Activated CD4-positive, alpha-beta T cell treated with anti-CD3 and anti-CD28 coated beads, Interleukin-2, amount 10 ng/mL, durations not matched to agents 7 days and 5 days (primary cell): ENCODE results near the gene FAM163B. TPM values are rescaled to one million over a fixed set of nuclear protein-coding genes. Genes with fewer than 3 reads are reported as not detected.

Source experiments
- CTCF ChIA-PET: fragments of 350-600 bp; sonication (Branson Sonifier 250); formaldehyde crosslinking; loops from one replicate; lab custom pipeline; 2021; ENCODE audit warnings: antibody characterized with exemption; lab: Charles Lee
- POLR2A ChIA-PET: fragments of 350-600 bp; sonication (Branson Sonifier 250); formaldehyde crosslinking; loops from one replicate; lab custom pipeline; 2021; ENCODE audit warnings: antibody characterized with exemption; lab: Charles Lee
- DNase-seq: peaks from one replicate; pipeline ENCODE4 v3.0.0-alpha.2; 2020
- H3K27ac Mint-ChIP-seq: one replicate; pipeline ENCODE4 v1.8.0; 2021; ENCODE audit warnings: mild to moderate bottlenecking, moderate library complexity, mixed read lengths
- H3K27me3 Mint-ChIP-seq: one replicate; pipeline ENCODE4 v1.8.0; 2021; ENCODE audit warnings: mixed read lengths
- H3K36me3 Mint-ChIP-seq: one replicate; pipeline ENCODE4 v1.8.0; 2021; ENCODE audit warnings: low read depth, mixed read lengths
- H3K4me1 Mint-ChIP-seq: one replicate; pipeline ENCODE4 v1.8.0; 2021; ENCODE audit warnings: mixed read lengths
- H3K4me3 Mint-ChIP-seq: one replicate; pipeline ENCODE4 v1.8.0; 2021; ENCODE audit warnings: mild to moderate bottlenecking, moderate library complexity, mixed read lengths
- H3K9me3 Mint-ChIP-seq: one replicate; pipeline ENCODE4 v1.8.0; 2021; ENCODE audit warnings: mixed read lengths
- total RNA-seq, 2 experiments: library from RNA; stranded (reverse); gene quantifications; one replicate each; pipeline ENCODE4 v1.2.3, GENCODE V29; 2021

Gene FAM163B
- total RNA-seq, result not detected

- POLR2A ChIA-PET, result no interaction called here
- H3K27me3 Mint-ChIP-seq, result peaks cover 40% of the 10 kb centered on the region
- H3K9me3 Mint-ChIP-seq, result no peaks in the 10 kb centered on the region
- H3K36me3 Mint-ChIP-seq, result no peaks in the 10 kb centered on the region
- CTCF ChIA-PET, result no interaction called here
- no peak within 1 kb of the TSS for H3K27ac Mint-ChIP-seq
- peak; percentile 53 for DNase-seq
- peaks cover 2% of the 10 kb centered on the region for H3K4me1 Mint-ChIP-seq
- no peak within 1 kb of the TSS for H3K4me3 Mint-ChIP-seq
Observed at GRCh38 chr9:133609311-133610098, at the start of gene FAM163B. TSS of gene FAM163B (minus strand) at chr9:133609389. CDS start at chr9:133580223, 29,166 bp downstream.

GRCh38 chr9:133657120-133657661, 48.0 kb upstream of the FAM163B start:
- CTCF ChIA-PET, result interaction anchor here (1.1 kb wide), 1 partner anchor 11 kb away, joined by 3 read pairs; no protein-coding TSS in a partner anchor
- DNase-seq, result no peak
- Mint-ChIP-seq H3K9me3 (no peaks in the 10 kb centered on the region), H3K27me3 (peaks cover 47% of the 10 kb centered on the region), H3K27ac (no peak overlapping the region), H3K4me1 (peaks cover 11% of the 10 kb centered on the region), H3K4me3 (no peak overlapping the region), H3K36me3 (no peaks in the 10 kb centered on the region)
- POLR2A ChIA-PET, result no interaction called here

- no peak overlapping the region for H3K4me3 Mint-ChIP-seq
- POLR2A ChIA-PET, result no interaction called here
- H3K9me3 Mint-ChIP-seq, result no peaks in the 10 kb centered on the region
- no peak overlapping the region for H3K27ac Mint-ChIP-seq
- CTCF ChIA-PET, result interaction anchor here (1.1 to 1.3 kb wide), 2 partner anchors 11 to 45 kb away, joined by 3 read pairs; no protein-coding TSS in a partner anchor
- peaks cover 11% of the 10 kb centered on the region for H3K4me1 Mint-ChIP-seq
- H3K36me3 Mint-ChIP-seq, result no peaks in the 10 kb centered on the region
- peak; percentile 45 for DNase-seq
- H3K27me3 Mint-ChIP-seq, result peaks cover 47% of the 10 kb centered on the region
Observed at GRCh38 chr9:133656211-133657119, 47.3 kb upstream of the FAM163B start.

DNA sequence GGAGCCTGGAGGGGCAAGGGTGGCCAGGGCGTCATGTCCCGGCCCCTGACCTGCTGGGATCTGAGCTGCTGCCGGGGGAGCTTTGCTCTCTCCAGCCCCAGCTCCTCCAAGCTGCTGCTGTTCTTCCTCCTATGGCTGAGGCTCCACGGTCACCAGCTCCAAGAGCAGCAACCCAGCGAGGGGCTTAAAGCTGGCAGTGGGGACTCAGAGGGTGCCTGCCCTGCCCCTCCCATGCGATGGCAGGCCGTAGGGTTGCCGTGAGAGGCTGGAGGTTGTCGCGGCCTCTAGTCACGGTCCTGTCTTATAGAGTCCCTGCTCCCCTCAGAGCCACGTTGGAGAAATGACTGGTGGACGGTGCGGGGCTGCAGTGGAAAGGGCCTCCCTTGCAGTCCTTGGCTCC, 46.5 kb upstream of the FAM163B start:
- peaks cover 47% of the 10 kb centered on the region for H3K27me3 Mint-ChIP-seq

DNA sequence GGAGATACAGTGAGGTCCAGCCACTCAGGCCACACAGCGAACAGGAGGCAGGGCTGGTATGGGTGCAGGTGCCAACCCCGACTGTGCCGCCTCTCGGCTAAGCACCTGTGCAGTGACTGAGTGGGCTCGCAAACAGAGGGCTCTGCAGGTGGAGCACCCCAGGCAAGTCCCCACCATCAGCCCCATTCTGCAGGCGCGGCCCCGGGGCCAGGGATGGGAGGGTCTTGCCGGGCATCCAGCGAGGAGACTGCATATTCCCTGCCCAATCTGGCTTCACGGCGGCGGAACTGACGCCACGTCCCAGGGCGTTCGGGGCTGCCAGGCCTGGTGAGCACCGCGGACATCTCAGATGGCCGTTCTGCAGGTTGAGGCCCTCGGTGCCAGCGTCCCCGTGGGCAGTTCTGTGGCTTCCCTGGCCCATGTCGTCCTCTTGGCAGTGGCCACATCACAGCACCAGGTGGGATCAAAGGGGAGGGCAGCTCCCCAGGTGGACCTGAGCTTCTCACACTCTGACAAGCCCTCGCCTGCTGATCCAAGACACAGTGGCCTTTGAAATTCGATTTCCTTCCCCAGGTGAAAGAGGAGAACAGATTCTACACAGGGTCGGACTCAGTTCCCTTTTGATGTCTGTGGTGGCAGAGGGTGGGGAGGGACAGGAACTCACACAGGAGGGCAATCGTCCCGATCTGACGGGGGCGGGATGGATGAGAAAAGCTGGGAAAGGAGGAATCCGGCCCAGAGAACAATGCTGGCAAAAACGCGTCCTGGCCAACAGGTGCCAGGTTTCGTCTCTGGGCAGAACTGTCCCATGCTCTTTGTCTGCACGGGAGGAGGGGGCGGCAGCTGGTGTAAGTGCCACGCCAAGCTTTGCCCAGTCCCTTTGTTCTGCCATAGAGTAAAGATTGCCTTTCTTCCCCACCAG, 45.8 kb upstream of the FAM163B start:
- peaks cover 11% of the 10 kb centered on the region for H3K4me1 Mint-ChIP-seq
- POLR2A ChIA-PET, result no interaction called here
- no peak overlapping the region for H3K27ac Mint-ChIP-seq
- CTCF ChIA-PET, result interaction anchor here (0.7 to 1.3 kb wide), 3 partner anchors 9 to 22 kb away, joined by 3 to 6 read pairs (median 4); no protein-coding TSS in a partner anchor
- no peaks in the 10 kb centered on the region for H3K36me3 Mint-ChIP-seq
- H3K27me3 Mint-ChIP-seq, result peaks cover 46% of the 10 kb centered on the region
- H3K9me3 Mint-ChIP-seq, result no peaks in the 10 kb centered on the region
- no peak overlapping the region for H3K4me3 Mint-ChIP-seq
- no peak for DNase-seq

More for the DNA sequence above, 46.5 kb upstream of the FAM163B start:
- no peaks in the 10 kb centered on the region for H3K36me3 Mint-ChIP-seq
- no peak overlapping the region for H3K4me3 Mint-ChIP-seq
- ChIA-PET POLR2A (no interaction called here), CTCF (interaction anchor here (1.1 to 1.3 kb wide), 3 partner anchors 9 to 46 kb away, joined by 3 read pairs; no protein-coding TSS in a partner anchor)
- H3K9me3 Mint-ChIP-seq, result no peaks in the 10 kb centered on the region
- no peak overlapping the region for H3K27ac Mint-ChIP-seq
- H3K4me1 Mint-ChIP-seq, result peaks cover 11% of the 10 kb centered on the region
- DNase-seq, result no peak

GRCh38 chr9:133653638-133654037, 44.4 kb upstream of the FAM163B start:
- H3K9me3 Mint-ChIP-seq, result no peaks in the 10 kb centered on the region
- peaks cover 6% of the 10 kb centered on the region for H3K4me1 Mint-ChIP-seq
- peaks cover 32% of the 10 kb centered on the region for H3K27me3 Mint-ChIP-seq
- no peaks in the 10 kb centered on the region for H3K36me3 Mint-ChIP-seq
- no peak overlapping the region for H3K27ac Mint-ChIP-seq
- ChIA-PET CTCF (interaction anchor here (1.2 to 1.3 kb wide), 3 partner anchors 9 to 24 kb away, joined by 3 to 4 read pairs (median 4); no protein-coding TSS in a partner anchor), POLR2A (no interaction called here)
- H3K4me3 Mint-ChIP-seq, result no peak overlapping the region
- no peak for DNase-seq

GRCh38 chr9:133650026-133650425, 40.8 kb upstream of the FAM163B start:
- H3K4me1 Mint-ChIP-seq, result no peaks in the 10 kb centered on the region
- H3K27ac Mint-ChIP-seq, result no peak overlapping the region
- ChIA-PET POLR2A (no interaction called here), CTCF (no interaction called here)
- H3K36me3 Mint-ChIP-seq, result no peaks in the 10 kb centered on the region
- no peaks in the 10 kb centered on the region for H3K9me3 Mint-ChIP-seq
- no peak overlapping the region for H3K4me3 Mint-ChIP-seq
- no peak for DNase-seq
- H3K27me3 Mint-ChIP-seq, result peaks cover 3% of the 10 kb centered on the region

DNA sequence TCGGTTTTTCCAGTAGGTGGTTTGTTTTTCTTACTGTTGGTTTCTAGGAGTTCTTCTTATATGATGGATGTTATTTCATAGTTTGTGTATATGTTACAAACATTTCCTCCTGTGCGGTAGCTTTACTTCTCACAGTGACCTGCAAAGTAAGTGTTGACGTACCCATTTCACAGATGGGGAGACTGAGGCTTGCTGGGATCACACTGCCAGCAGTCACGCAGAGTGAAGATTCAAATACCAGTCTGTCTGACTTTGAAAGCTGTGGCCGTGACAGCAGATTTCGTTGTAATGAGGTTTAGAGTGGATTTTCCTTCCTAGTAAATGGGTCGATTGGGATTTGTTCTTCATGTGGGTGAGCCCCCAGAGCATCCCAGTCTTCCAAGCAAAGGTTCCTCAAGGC, 40.0 kb upstream of the FAM163B start:
- Mint-ChIP-seq H3K4me1 (no peaks in the 10 kb centered on the region), H3K36me3 (no peaks in the 10 kb centered on the region), H3K4me3 (no peak overlapping the region), H3K27me3 (no peaks in the 10 kb centered on the region), H3K27ac (no peak overlapping the region), H3K9me3 (no peaks in the 10 kb centered on the region)
- DNase-seq, result no peak
- ChIA-PET CTCF (no interaction called here), POLR2A (no interaction called here)

DNA sequence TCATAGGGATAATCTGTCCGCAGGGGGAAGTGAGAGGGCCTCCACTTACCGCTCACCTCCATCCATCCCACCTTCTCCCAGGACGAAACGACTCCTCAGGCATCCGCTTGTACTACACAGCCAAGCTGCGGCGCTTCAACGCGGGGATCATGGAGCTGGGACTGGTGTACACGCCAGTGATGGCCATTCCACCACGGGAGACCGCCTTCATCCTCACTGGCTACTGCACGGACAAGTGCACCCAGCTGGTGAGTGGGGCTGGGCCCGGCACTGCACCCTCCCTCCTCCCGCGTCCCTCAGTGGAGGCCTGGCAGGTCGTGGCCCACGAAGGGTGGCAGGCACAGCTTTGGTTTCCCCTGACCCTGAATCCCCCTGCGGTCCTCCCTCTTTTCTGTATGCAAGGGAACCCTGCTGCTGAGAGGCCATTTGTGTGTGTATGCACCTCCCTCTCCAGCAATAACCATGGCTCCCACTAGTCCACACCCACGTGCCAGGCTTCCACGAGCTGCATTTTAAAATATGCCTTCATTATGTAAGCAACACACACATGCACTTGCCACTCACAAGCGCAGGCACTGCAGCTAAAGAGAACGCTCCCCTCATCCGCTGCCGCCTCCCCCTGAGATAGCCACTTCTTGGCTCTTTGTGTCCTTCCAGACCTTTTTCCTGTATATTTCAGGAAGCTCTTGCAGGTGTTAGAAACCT, 38.7 kb upstream of the FAM163B start:
- no peak overlapping the region for H3K4me3 Mint-ChIP-seq
- no peak for DNase-seq
- H3K9me3 Mint-ChIP-seq, result no peaks in the 10 kb centered on the region
- H3K27me3 Mint-ChIP-seq, result no peaks in the 10 kb centered on the region
- POLR2A ChIA-PET, result no interaction called here
- no peaks in the 10 kb centered on the region for H3K36me3 Mint-ChIP-seq
- H3K4me1 Mint-ChIP-seq, result no peaks in the 10 kb centered on the region
- CTCF ChIA-PET, result no interaction called here
- no peak overlapping the region for H3K27ac Mint-ChIP-seq

GRCh38 chr9:133647148-133647547, 38.0 kb upstream of the FAM163B start:
- no peaks in the 10 kb centered on the region for H3K36me3 Mint-ChIP-seq
- ChIA-PET CTCF (no interaction called here), POLR2A (no interaction called here)
- H3K4me1 Mint-ChIP-seq, result no peaks in the 10 kb centered on the region
- H3K4me3 Mint-ChIP-seq, result no peak overlapping the region
- DNase-seq, result no peak
- H3K27me3 Mint-ChIP-seq, result no peaks in the 10 kb centered on the region
- no peak overlapping the region for H3K27ac Mint-ChIP-seq
- H3K9me3 Mint-ChIP-seq, result no peaks in the 10 kb centered on the region

- ChIA-PET POLR2A (no interaction called here), CTCF (interaction anchor here (0.7 to 1.2 kb wide), 4 partner anchors 8 to 55 kb away, joined by 3 to 6 read pairs (median 4); no protein-coding TSS in a partner anchor)
- Mint-ChIP-seq H3K4me1 (no peaks in the 10 kb centered on the region), H3K4me3 (no peak overlapping the region), H3K27me3 (no peaks in the 10 kb centered on the region), H3K9me3 (no peaks in the 10 kb centered on the region), H3K27ac (no peak overlapping the region), H3K36me3 (no peaks in the 10 kb centered on the region)
- DNase-seq, result no peak
Observed at GRCh38 chr9:133645021-133645765, 36.0 kb upstream of the FAM163B start.
